ACC112 (cell line): ENCODE data around the gene CECR2.
"Not testable (repeated sequence)": the region's sequence is repeated elsewhere in the genome, so short reads cannot be mapped to it uniquely, and the experiment has no call there.

Experiments
- H2AFZ ChIP-seq: fragments of 200-600 bp; sonication (generic); one replicate; pipeline ENCODE4 v1.6.0; 2017; ENCODE audit warnings: antibody characterized with exemption, low read length; ENCODE audit not compliant: unreplicated experiment
- H3K27ac ChIP-seq: fragments of 200-600 bp; sonication (generic); 2 replicates; pipeline ENCODE4 v1.5.1; 2014; ENCODE audit warnings: low read depth, mild to moderate bottlenecking, antibody characterized with exemption, low read length, moderate library complexity
- H3K27me3 ChIP-seq: fragments of 200-600 bp; sonication (generic); 2 replicates; pipeline ENCODE4 v1.6.1; 2014; ENCODE audit warnings: mild to moderate bottlenecking, antibody characterized with exemption, low read length, moderate library complexity, mixed read lengths; ENCODE audit not compliant: insufficient read depth
- H3K36me3 ChIP-seq: fragments of 200-600 bp; sonication (generic); 2 replicates; pipeline ENCODE4 v1.6.1; 2016; ENCODE audit warnings: mild to moderate bottlenecking, antibody characterized with exemption, low read length, moderate library complexity, mixed read lengths; ENCODE audit not compliant: insufficient read depth
- H3K4me1 ChIP-seq: fragments of 200-600 bp; sonication (generic); one replicate; pipeline ENCODE4 v1.6.1; 2016; ENCODE audit warnings: low read length, mixed read lengths; ENCODE audit not compliant: insufficient read depth, unreplicated experiment, control insufficient read depth
- H3K4me3 ChIP-seq: fragments of 200-600 bp; sonication (generic); 2 replicates; pipeline ENCODE4 v1.5.1; 2014; ENCODE audit warnings: mild to moderate bottlenecking, low read depth, low read length
- H3K79me2 ChIP-seq: fragments of 200-600 bp; sonication (generic); one replicate; pipeline ENCODE4 v1.6.0; 2016; ENCODE audit warnings: low read length; ENCODE audit not compliant: control insufficient read depth, unreplicated experiment, insufficient read depth

Gene CECR2

GRCh38 chr22:17402293-17402692 is 33.0 kb downstream of the CECR2 start:
- Histone ChIP-seq H2AFZ (no peak overlapping the region), H3K79me2 (no peaks in the 10 kb centered on the region), H3K4me3 (no peak overlapping the region), H3K27ac (no peak overlapping the region), H3K36me3 (no peaks in the 10 kb centered on the region), H3K4me1 (peaks cover 7% of the 10 kb centered on the region), H3K27me3 (no peaks in the 10 kb centered on the region)

- Histone ChIP-seq H3K27me3 (no peaks in the 10 kb centered on the region), H3K4me3 (no peak overlapping the region), H3K36me3 (no peaks in the 10 kb centered on the region), H2AFZ (no peak overlapping the region), H3K27ac (no peak overlapping the region), H3K79me2 (no peaks in the 10 kb centered on the region), H3K4me1 (peaks cover 12% of the 10 kb centered on the region)
These were observed 34.6 kb downstream of the CECR2 start for GRCh38 chr22:17403906-17404305.

DNA sequence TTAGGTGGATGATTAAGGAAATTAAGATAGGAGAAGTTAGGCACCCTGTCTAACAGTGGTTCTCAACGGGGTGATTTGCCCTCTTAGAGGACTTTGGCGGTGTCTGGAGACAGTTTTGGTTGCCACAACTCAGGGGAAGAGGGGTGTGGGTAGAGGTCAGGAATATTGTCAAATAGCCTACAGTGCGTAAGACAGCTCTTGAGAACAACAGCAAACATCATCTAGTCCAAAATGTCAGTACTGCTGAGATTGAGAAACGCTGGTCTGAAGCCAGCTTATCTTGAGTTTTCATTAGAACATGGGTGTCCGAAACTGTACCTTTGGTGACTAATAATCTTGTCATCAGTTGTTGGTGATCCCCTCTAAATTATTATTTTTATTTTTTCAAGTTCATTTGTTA is 38.4 kb downstream of the CECR2 start:
- peak overlapping the region; percentile 79 for H3K27ac ChIP-seq
- peaks cover 15% of the 10 kb centered on the region for H3K4me1 ChIP-seq
- no peak overlapping the region for H3K4me3 ChIP-seq
- H3K36me3 ChIP-seq: no peaks in the 10 kb centered on the region
- H3K79me2 ChIP-seq: no peaks in the 10 kb centered on the region
- H3K27me3 ChIP-seq: no peaks in the 10 kb centered on the region
- peak overlapping the region; percentile 23 for H2AFZ ChIP-seq

- Histone ChIP-seq H3K27me3 (no peaks in the 10 kb centered on the region), H3K4me1 (peaks cover 13% of the 10 kb centered on the region), H2AFZ (no peak overlapping the region), H3K4me3 (no peak overlapping the region), H3K79me2 (no peaks in the 10 kb centered on the region), H3K27ac (peak overlapping the region; percentile 32; the same call in 1 of the 2 replicates), H3K36me3 (no peaks in the 10 kb centered on the region)
These were observed 41.3 kb downstream of the CECR2 start for GRCh38 chr22:17410576-17410975.

- Histone ChIP-seq H3K4me1 (peaks cover 13% of the 10 kb centered on the region), H3K36me3 (no peaks in the 10 kb centered on the region), H2AFZ (no peak overlapping the region), H3K27me3 (no peaks in the 10 kb centered on the region), H3K27ac (no peak overlapping the region), H3K79me2 (no peaks in the 10 kb centered on the region), H3K4me3 (no peak overlapping the region)
These were observed 42.0 kb downstream of the CECR2 start for GRCh38 chr22:17411213-17411612.

DNA sequence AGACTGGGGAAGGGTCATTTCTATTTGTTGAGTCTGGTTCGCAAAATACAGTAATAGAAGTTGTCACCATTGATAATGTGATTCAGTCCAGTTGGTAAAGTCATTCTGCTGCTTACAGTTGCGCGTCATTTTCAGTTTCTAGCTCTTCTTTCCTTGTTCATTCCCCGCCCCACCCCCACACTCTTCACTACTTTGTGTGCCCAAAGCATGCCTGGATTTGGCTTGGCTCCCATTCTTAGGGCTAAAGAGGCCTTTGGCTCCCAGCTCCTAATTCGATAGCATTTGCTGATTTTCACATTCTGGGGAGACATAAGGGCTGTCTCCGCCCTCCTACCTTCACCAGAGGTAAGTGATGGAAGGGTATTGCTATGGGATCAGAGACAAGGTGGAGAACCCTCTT is 43.0 kb downstream of the CECR2 start:
- Histone ChIP-seq H3K4me1 (peaks cover 9% of the 10 kb centered on the region), H2AFZ (no peak overlapping the region)

GRCh38 chr22:17418890-17419324 is 49.6 kb downstream of the CECR2 start:
- H3K36me3 ChIP-seq: no peaks in the 10 kb centered on the region
- H3K27ac ChIP-seq: no peak overlapping the region
- H3K4me3 ChIP-seq: no peak overlapping the region
- H2AFZ ChIP-seq: no peak overlapping the region
- H3K79me2 ChIP-seq: no peaks in the 10 kb centered on the region
- H3K4me1 ChIP-seq: no peaks in the 10 kb centered on the region
- no peaks in the 10 kb centered on the region for H3K27me3 ChIP-seq

More for the DNA sequence above, 43.0 kb downstream of the CECR2 start:
- no peak overlapping the region for H3K4me3 ChIP-seq
- H3K27me3 ChIP-seq: no peaks in the 10 kb centered on the region
- no peaks in the 10 kb centered on the region for H3K36me3 ChIP-seq
- H3K79me2 ChIP-seq: no peaks in the 10 kb centered on the region
- H3K27ac ChIP-seq: no peak overlapping the region

- Histone ChIP-seq H3K79me2 (no peaks in the 10 kb centered on the region), H2AFZ (no peak overlapping the region), H3K27me3 (no peaks in the 10 kb centered on the region), H3K36me3 (no peaks in the 10 kb centered on the region), H3K4me1 (no peaks in the 10 kb centered on the region), H3K27ac (no peak overlapping the region), H3K4me3 (no peak overlapping the region)
These were observed 50.1 kb downstream of the CECR2 start for GRCh38 chr22:17419348-17419747.

DNA sequence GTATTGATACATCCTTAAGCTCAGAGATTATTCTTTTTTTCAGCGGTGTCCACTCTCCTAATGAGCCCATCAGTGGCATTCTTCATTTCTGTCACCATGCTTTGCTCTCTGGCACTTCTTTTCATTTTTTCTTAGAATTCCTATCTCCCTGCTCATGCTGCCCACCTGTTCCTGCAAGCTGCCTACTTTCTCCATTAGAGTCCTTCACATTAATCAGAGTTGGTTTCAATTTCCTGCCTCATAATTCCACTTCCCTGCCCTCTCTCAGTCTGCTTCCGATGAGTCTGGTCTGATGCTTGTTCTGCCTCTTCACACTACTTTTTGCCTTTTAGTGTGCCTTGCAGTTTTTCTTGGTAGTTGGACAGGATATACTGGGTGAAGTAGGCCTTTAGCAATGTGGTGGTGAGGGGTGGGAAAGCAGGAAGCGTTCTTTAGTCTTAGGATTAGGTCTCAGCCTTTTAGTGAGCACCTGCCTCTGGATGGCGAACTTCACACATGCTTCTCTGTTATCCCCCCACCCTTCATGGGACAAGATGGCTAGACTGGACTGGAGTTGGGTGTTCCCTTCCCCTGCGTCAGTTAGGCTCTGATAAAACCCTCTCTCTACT is 53.6 kb downstream of the CECR2 start:
- Histone ChIP-seq H2AFZ (no peak overlapping the region), H3K4me1 (no peaks in the 10 kb centered on the region), H3K36me3 (no peaks in the 10 kb centered on the region), H3K79me2 (no peaks in the 10 kb centered on the region), H3K4me3 (no peak overlapping the region), H3K27ac (no peak overlapping the region), H3K27me3 (no peaks in the 10 kb centered on the region)

GRCh38 chr22:17423616-17424015 is 54.4 kb downstream of the CECR2 start:
- H3K27ac ChIP-seq: no peak overlapping the region
- no peak overlapping the region for H3K4me3 ChIP-seq
- H3K4me1 ChIP-seq: no peaks in the 10 kb centered on the region
- H3K27me3 ChIP-seq: no peaks in the 10 kb centered on the region
- no peak overlapping the region for H2AFZ ChIP-seq
- no peaks in the 10 kb centered on the region for H3K79me2 ChIP-seq
- no peaks in the 10 kb centered on the region for H3K36me3 ChIP-seq

DNA sequence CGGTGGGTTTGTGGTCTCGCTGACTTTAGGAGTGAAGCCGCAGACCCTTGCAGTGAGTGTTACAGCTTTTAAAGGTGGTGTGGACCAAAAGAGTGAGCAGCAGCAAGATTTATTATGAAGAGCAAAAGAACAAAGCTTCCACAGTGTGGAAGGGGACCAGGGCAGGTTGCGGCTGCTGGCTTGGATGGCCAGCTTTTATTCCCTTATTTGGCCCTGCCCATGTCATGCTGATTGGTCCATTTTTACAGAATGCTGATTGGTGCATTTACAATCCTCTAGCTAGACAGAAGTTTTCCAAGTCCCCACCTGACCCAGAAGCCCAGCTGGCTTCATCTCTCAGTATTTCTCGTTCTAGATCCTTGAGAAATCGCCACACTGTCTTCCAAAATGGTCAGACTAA is 58.3 kb downstream of the CECR2 start:
- not testable (repeated sequence) for H3K27ac ChIP-seq, H3K36me3 ChIP-seq, H3K4me3 ChIP-seq, H2AFZ ChIP-seq, H3K79me2 ChIP-seq, H3K27me3 ChIP-seq
- peaks cover 13% of the 10 kb centered on the region for H3K4me1 ChIP-seq
